HFF-Myc (cell line): ENCODE data around the gene BMPER.

Experiments
- DNase-seq: peaks from one replicate; pipeline ENCODE4 v3.0.0-alpha.2; 2011; ENCODE audit warnings: low read depth; ENCODE audit errors: extremely low read depth
- H3K4me3 ChIP-seq: replicated peaks from 2 replicates; pipeline ENCODE4 v1.5.1; 2011; ENCODE audit warnings: low read depth, mild to moderate bottlenecking, control low read depth, low read length
- CTCF ChIP-seq: IDR thresholded peaks from 2 replicates; pipeline ENCODE4 v1.5.1; 2012; ENCODE audit warnings: mild to moderate bottlenecking, low read depth, low read length, control low read depth; ENCODE audit errors: missing control alignments

BMPER gene

DNA sequence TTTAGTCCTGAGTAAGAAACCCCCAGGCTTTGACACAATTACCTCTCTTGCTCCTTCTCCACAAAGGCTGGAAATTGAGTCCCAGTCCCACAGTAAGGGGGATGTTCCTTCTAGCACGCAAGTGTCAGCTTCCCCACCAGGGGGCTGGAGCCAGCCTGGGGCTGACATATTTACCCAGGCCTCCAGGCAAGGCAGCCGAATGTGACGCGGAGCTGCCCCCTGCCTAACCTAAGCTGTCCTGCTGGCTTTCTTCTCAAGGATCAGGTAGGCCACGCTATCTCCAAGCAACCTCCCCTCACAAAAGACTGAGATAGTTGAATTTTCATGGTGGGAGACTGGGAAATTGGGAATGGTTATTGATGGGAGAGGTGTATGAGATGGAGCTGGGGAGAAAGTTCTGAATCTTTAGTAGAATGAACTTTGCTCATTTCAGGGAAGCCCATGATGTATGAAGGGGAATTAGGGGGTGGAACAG is 19.2 kb upstream of the BMPER start:
- DNase-seq: no peak
- no peak overlapping the region for H3K4me3 ChIP-seq
- peak; percentile 68 for TF ChIP-seq CTCF

DNA sequence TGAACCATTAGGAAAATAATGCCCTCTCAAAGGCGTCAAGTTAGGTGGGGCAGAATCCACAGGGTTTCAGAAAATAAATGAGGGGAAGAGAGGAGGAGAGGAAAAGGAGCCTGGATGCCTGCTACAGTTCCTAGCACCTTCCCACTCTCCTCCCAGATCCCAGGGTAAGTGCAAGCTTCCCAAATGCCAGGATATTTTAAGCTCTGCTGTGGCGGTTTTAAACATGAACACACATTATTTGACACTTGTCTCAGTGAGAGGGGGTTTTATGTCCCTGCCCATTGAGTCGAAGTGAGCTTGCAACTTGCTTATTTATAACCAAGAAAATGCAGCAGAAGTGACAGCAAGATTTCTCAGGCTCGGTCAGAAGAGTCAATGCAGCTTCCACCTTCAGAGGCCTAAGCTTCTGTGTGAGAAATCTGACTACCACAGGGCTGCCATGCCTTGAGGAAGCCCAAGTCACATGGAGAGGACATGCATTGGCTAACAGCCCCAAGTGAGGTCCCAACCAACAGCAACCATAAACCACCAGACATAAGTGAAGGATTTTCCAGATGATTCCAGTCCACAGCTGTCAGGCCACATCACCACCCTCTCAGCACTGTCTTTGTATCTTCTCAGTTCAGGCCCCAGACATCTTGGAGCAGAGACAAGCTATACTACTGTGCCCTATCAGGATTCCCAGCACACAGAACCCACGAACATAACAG is 17.9 kb upstream of the BMPER start:
- H3K4me3 ChIP-seq: no peak overlapping the region
- no peak for DNase-seq
- no peak for TF ChIP-seq CTCF

GRCh38 chr7:33888166-33888565 is 17.2 kb upstream of the BMPER start:
- H3K4me3 ChIP-seq: no peak overlapping the region
- DNase-seq: no peak
- no peak for TF ChIP-seq CTCF

GRCh38 chr7:33892945-33893344 is 12.4 kb upstream of the BMPER start:
- H3K4me3 ChIP-seq: no peak overlapping the region
- DNase-seq: no peak
- no peak for TF ChIP-seq CTCF

DNA sequence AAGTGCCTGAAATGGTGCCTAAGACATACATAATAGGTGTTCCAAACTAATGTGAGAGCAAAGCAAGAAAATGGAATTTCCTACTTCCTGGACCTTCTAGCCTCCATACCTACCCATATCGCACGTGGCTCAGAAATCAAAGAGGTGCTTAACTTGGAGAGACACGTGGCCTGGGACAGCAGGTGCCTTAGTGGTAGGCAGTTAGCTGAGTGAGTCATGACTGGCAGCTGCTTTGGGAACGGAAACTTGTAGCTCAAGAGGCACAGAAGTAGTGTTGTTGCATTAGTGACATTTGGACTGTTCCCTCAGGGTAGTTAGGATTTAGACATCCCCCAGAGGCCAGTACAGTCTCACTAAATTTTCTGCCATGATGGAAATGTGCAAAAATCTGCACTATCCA is 12.0 kb upstream of the BMPER start:
- no peak for DNase-seq
- no peak for TF ChIP-seq CTCF
- no peak overlapping the region for H3K4me3 ChIP-seq

DNA sequence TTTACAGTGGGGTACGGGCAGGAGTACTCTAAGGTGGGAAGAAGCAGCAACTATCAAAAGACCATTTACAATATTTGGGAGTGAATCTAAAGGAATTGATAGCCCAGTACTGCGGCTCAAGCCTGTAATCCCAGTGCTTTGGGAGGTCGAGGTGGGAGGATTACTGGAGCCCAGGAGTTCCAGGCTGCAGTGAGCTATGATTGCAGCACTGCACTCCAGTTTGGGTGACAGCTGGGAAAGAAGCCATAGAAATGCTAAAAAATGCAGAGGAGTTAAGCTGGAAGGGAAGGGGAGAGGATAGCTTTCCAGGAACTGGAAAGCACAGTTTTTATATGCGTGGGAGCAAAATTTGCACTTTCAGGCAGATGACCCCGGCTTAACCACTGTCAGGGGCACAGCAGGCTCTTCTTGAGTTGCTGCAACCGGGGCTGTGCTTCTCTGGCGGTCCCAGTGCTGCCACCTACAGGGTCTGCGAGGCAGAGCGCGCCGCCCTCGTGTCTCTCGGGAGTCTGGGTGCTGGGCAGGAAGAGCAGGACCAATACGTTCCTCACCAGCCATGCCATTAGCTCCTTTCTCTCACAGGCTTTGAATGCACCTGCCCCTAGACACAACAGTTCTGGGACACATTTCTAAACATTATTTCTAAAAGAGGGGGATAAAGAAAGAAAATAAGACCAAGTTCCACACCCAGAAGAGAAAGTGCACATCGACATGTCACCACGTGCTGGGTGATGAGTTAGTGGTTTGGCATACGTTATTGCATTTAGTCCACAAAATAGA is 10.1 kb upstream of the BMPER start:
- DNase-seq: no peak
- TF ChIP-seq CTCF: peak; percentile 95
- H3K4me3 ChIP-seq: no peak overlapping the region

- H3K4me3 ChIP-seq: no peak overlapping the region
- no peak for TF ChIP-seq CTCF
- DNase-seq: no peak
Measured at GRCh38 chr7:33900501-33900900, 4.8 kb upstream of the BMPER start.
